ENCODE data around the gene TRIP13.

TRIP13 gene

GRCh38 chr5:880816-881550 is 11.7 kb upstream of the TRIP13 start:
- Mint-ChIP-seq H3K27me3 (no peaks in the 10 kb centered on the region), H3K27ac (no peak overlapping the region), H3K4me1 (peaks cover 16% of the 10 kb centered on the region), H3K36me3 (peaks cover 18% of the 10 kb centered on the region), H3K9me3 (peaks cover 6% of the 10 kb centered on the region), H3K4me3 (no peak overlapping the region)

DNA sequence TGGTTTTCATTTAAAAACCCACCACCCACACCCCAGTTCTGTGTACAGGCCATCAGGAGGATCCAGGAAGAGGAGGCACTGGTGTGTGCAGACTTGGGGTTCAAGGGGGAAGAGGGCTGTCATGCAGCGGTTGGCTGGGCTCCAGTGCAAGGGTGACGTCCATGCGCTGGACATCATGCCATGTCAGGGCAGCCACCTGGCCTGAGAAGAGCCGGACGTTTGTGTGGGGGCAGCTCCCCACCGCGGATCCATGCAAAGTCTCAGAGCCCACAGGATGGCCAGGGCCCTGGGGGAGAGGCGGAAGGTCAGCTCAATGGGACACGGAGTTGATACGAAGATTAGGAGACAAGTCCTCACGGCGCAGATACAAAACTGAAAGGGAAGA is 11.1 kb upstream of the TRIP13 start:
- no peak overlapping the region for H3K4me3 Mint-ChIP-seq
- H3K27ac Mint-ChIP-seq, result no peak overlapping the region
- H3K4me1 Mint-ChIP-seq, result peaks cover 16% of the 10 kb centered on the region
- peaks cover 6% of the 10 kb centered on the region for H3K9me3 Mint-ChIP-seq
- H3K36me3 Mint-ChIP-seq, result peaks cover 18% of the 10 kb centered on the region
- no peaks in the 10 kb centered on the region for H3K27me3 Mint-ChIP-seq

GRCh38 chr5:882253-883183 is 10.2 kb upstream of the TRIP13 start:
- H3K36me3 Mint-ChIP-seq, result peaks cover 18% of the 10 kb centered on the region
- no peaks in the 10 kb centered on the region for H3K27me3 Mint-ChIP-seq
- peaks cover 6% of the 10 kb centered on the region for H3K9me3 Mint-ChIP-seq
- peaks cover 16% of the 10 kb centered on the region for H3K4me1 Mint-ChIP-seq
- H3K27ac Mint-ChIP-seq, result peak overlapping the region; percentile 86
- H3K4me3 Mint-ChIP-seq, result peak overlapping the region; percentile 15

DNA sequence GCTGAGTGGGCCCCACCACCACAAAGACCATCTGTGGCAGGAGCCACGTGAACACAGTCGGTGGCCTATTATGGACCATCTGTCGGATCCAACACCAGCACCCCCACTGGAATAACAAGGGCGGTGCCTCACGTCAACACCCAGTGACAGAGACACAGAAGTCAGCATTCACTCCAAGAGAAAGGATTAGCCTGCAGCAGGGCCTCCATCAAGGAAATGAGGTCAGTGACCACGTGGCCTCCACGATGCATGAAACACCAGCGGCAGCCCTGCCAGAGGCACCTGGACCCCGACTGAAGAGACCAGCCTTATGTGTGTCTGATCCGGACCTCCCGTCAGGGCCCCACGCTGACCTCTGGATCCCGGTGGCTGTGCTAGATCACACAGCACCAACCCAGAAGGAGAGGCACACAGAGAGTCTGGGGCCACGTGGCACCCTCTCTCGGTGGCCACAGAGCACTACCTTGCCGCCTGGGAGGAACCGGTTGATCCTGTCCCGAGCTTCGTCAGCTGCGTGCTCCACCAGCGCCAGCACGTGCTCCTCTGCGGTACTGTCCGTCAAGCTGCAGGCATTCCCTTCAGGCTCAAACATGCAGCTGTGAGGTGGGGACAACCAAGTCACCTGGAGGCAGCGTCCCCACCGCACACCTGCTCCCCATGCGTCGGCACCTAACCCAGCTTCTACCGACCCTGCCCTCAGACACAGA is 9.1 kb upstream of the TRIP13 start:
- Mint-ChIP-seq H3K36me3 (peaks cover 18% of the 10 kb centered on the region), H3K9me3 (peaks cover 6% of the 10 kb centered on the region), H3K27ac (no peak overlapping the region), H3K4me1 (peaks cover 22% of the 10 kb centered on the region), H3K4me3 (no peak overlapping the region), H3K27me3 (no peaks in the 10 kb centered on the region)

GRCh38 chr5:884345-885126 is 8.1 kb upstream of the TRIP13 start:
- Mint-ChIP-seq H3K4me1 (peaks cover 27% of the 10 kb centered on the region), H3K27me3 (no peaks in the 10 kb centered on the region), H3K9me3 (peaks cover 6% of the 10 kb centered on the region)

DNA sequence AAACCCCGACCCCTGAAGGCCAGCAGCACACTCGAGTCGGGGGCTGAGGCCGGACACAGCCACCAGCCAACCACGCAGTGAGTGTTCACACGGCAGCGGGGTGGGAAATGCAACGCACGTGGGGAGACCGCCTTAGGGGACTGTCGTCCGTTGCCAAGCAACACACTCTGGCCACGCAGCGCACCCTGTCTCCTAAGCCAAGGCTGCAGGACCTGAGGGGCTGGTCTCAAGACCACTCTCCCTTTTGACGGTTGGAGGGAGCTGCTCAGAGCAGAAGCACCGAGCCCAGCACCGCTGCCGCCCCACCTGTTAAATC is 7.6 kb upstream of the TRIP13 start:
- no peak overlapping the region for H3K4me3 Mint-ChIP-seq
- H3K27ac Mint-ChIP-seq, result no peak overlapping the region

More at GRCh38 chr5:884345-885126, 8.1 kb upstream of the TRIP13 start:
- Mint-ChIP-seq H3K27ac (no peak overlapping the region), H3K36me3 (peaks cover 18% of the 10 kb centered on the region), H3K4me3 (no peak overlapping the region)

DNA sequence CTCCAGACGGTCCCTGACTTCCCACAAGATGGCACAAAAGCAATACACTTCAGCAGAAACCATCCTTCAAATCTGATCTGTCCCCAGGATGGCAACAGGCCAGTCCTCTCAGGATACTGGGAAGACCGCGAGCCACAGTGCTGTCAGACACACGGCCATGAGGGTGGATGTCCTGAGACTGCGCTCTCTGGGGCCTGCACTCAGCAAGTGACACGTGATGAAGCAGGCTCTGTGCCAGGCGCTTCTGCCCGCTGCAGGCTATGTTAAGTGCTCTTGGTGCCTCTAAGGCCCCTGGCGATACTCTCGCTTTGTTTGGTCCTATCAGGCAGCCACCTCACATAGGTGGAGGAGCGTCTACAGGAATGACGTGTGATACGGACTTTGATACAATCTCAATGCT is 7.2 kb upstream of the TRIP13 start:
- Mint-ChIP-seq H3K27me3 (no peaks in the 10 kb centered on the region), H3K4me3 (no peak overlapping the region), H3K4me1 (peaks cover 31% of the 10 kb centered on the region), H3K27ac (no peak overlapping the region), H3K9me3 (peaks cover 6% of the 10 kb centered on the region), H3K36me3 (peaks cover 18% of the 10 kb centered on the region)

More for the DNA sequence above, 7.6 kb upstream of the TRIP13 start:
- Mint-ChIP-seq H3K4me1 (peaks cover 30% of the 10 kb centered on the region), H3K9me3 (peaks cover 6% of the 10 kb centered on the region), H3K27me3 (no peaks in the 10 kb centered on the region), H3K36me3 (peaks cover 18% of the 10 kb centered on the region)

DNA sequence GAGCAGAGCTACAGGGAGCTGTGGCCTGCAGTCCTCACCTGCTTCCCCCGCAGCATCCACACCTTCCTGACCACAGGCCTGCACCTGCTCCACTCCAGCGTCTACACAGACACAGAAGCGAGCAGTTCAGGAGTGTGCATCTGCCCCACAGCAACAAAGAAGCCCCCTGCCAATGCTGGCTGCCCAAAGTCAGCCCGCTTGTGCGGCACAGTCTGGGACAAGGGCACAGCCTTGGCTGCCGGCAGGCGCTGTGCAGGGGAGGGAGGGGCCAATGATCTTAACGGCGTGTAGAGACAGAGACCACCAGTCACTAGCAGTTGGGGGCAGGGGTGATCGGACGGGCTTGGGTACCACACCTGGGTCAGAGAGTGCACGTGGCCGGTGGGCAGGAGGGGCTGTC is 6.6 kb upstream of the TRIP13 start:
- H3K9me3 Mint-ChIP-seq, result peaks cover 6% of the 10 kb centered on the region
- H3K4me1 Mint-ChIP-seq, result peaks cover 36% of the 10 kb centered on the region
- no peak overlapping the region for H3K27ac Mint-ChIP-seq
- H3K36me3 Mint-ChIP-seq, result peaks cover 18% of the 10 kb centered on the region
- H3K27me3 Mint-ChIP-seq, result no peaks in the 10 kb centered on the region
- H3K4me3 Mint-ChIP-seq, result no peak overlapping the region

DNA sequence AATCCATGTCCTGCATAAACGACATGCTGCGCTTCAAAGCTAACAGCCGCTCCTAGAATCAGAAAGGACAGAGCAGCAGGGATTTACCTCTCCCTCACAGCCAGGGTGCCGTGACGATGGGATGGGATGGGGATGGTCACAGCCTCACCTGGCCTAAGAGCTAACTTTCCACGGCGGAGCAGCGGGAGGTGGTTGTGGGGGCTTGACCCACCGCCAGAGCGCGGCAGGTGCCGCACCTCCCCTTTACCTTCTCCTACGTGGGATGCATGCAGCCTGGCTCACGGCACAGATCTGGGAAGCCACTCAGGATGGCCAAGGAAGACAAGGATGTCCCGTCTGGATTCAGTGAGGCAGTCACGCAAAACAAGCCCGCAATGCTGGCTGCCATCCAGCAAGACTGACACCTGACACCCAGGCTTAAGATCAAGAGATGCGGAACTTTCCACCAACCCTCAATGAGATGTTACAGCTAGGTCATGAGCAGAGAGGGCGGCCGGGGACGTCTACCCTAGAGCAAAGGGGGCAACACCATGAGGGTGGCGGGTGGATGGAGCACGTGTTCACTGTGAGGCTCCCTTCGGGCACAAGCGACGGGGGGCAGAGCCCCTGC is 5.9 kb upstream of the TRIP13 start:
- Mint-ChIP-seq H3K27me3 (no peaks in the 10 kb centered on the region), H3K4me3 (no peak overlapping the region), H3K36me3 (peaks cover 20% of the 10 kb centered on the region), H3K4me1 (peaks cover 44% of the 10 kb centered on the region), H3K27ac (no peak overlapping the region), H3K9me3 (peaks cover 6% of the 10 kb centered on the region)

DNA sequence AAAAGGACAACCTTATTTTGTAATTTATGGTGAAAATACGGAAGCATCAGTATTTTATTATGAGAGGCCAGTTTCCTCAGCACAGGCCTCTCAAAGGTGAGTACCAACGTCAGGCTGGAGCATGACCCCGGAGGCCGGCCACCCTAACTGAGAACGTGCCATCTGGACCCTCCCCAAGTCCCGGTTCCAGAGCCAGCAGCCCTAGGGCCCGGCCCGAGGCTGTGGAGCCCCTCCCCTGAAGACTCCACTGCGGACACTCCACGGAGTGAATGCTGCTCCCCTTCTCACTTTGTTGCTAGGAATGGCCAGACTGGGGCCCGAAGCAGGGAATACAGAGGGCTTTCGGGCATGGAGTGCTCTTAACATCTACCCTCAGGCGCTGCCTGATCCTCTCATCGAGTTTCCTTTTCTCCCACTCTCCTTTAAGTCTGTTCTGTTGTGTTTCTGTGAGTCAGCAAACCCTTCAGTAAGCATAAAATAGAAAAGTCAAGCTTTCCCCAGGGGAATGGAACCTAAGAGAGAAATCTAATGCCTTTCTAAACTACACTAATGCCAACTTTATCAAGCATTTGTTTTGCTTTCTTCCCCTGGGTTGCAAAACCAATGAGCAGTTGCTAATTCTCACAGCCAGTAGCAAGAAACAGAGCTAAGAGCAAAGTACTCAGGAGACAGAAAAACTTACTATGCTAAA is 4.6 kb upstream of the TRIP13 start:
- H3K4me3 Mint-ChIP-seq, result no peak overlapping the region
- H3K27me3 Mint-ChIP-seq, result no peaks in the 10 kb centered on the region
- H3K27ac Mint-ChIP-seq, result no peak overlapping the region
- H3K4me1 Mint-ChIP-seq, result peaks cover 32% of the 10 kb centered on the region
- peaks cover 8% of the 10 kb centered on the region for H3K36me3 Mint-ChIP-seq
- no peaks in the 10 kb centered on the region for H3K9me3 Mint-ChIP-seq

DNA sequence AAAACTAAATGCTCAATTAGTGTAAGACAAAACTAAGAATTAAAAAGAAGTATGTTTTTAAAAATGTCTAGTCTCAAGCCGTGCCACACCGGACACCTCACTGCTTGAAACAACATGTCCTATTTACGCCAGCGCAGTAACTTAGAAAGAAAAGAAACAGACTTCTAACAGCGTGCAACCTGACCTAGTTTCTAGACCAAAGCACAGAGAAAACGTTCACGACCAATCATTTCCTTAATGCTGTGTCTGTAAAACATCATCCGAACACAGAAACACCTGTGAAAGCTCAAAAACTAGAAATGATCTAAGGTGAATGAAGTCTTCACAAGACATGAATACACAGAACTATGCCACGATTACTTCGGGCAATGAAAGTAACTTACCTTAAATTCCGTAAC is 4.0 kb upstream of the TRIP13 start:
- no peak overlapping the region for H3K4me3 Mint-ChIP-seq
- peaks cover 28% of the 10 kb centered on the region for H3K4me1 Mint-ChIP-seq
- H3K27me3 Mint-ChIP-seq, result no peaks in the 10 kb centered on the region
- peaks cover 5% of the 10 kb centered on the region for H3K36me3 Mint-ChIP-seq
- no peak overlapping the region for H3K27ac Mint-ChIP-seq
- H3K9me3 Mint-ChIP-seq, result no peaks in the 10 kb centered on the region

- Mint-ChIP-seq H3K4me3 (no peak overlapping the region), H3K36me3 (peaks cover 5% of the 10 kb centered on the region), H3K9me3 (no peaks in the 10 kb centered on the region), H3K27me3 (no peaks in the 10 kb centered on the region), H3K27ac (no peak overlapping the region), H3K4me1 (peaks cover 28% of the 10 kb centered on the region)
Observed at GRCh38 chr5:889075-889710, 3.5 kb upstream of the TRIP13 start.

DNA sequence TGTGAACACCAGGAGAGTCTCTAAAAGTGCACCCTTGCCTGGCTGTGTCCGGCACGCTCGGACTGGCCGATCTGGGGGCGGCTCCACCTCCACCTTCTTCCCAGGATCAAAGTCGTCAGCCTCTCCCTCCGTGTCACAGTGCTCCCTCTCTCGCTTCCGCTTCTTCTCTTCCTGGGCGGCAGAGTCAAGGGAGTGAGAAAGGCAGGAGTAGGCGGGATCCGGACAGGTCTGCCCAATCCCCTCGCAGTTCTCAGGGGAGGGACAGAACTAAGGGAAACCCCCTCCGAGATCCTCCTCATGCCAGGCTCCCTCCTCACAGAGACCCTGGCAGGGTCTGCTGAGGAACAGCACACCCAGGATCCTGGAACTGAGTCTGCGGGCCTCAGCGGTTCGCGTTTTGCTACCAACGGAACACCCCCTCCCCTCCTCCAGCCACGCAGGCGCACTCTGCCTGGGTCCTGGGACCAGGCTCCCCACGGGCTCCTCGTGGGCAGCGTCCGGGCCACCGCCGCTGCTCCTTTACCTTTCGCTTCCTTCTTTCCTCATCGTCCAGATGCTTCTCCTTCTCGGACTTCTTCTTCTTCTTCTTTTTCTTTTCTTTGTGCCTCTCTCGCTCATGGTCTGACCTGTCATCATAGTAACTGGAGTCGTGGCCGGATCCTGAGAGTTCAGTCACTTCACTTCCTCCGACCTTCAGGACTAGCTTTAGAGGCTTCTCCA is 1.4 kb upstream of the TRIP13 start:
- peaks cover 28% of the 10 kb centered on the region for H3K4me1 Mint-ChIP-seq
- H3K27ac Mint-ChIP-seq, result peak overlapping the region; percentile 83
- H3K36me3 Mint-ChIP-seq, result peaks cover 5% of the 10 kb centered on the region
- H3K27me3 Mint-ChIP-seq, result no peaks in the 10 kb centered on the region
- H3K9me3 Mint-ChIP-seq, result no peaks in the 10 kb centered on the region
- peak overlapping the region; percentile 91 for H3K4me3 Mint-ChIP-seq

Data from activated naive CD4-positive, alpha-beta T cell treated with anti-CD3 and anti-CD28 coated beads, Interleukin-2, amount 50 U/mL, for 24 hours (primary cell).